Measurements from ENCODE around the gene NPEPL1.
A peak's percentile ranks its signal among the peaks of the same experiment; 100 is the strongest.

Gene NPEPL1

DNA sequence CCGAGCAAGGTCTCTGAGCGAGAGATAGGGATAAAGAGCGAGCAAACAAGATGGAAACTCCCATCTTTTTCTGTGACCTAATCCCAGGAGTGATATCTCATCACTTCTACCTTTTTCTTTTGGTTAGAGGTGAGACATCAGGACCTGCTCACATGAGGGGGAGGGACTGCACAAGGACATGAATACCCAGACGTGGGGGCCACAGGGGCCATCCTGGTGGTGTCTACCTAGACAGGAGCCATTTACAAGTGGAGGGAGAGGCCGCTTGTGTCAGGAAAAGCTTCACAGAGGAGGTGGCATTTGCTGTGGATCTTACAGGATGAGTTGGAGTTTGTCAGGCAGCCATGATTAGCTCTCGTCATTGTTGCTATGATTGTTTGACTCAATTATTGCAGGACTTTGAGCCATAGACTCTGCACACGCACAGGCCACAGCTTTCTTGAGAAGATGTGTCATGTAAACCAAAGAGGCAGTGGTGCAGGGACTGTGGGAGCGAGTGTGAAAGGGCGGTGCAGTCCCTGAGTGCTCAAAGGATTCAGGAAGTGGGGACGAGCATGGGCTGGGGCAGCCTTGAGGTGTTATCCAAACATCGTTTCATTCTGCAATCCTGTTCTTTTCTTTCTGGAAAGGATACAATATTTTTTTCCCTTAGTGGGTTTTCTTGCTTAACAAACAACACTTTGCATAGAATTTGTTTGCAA lies 7.7 kb downstream of the NPEPL1 start:
- DNase-seq (ENCODE audit: low read depth in 3 of 3) = peak in 1 of 3 donors; percentile 21

DNA sequence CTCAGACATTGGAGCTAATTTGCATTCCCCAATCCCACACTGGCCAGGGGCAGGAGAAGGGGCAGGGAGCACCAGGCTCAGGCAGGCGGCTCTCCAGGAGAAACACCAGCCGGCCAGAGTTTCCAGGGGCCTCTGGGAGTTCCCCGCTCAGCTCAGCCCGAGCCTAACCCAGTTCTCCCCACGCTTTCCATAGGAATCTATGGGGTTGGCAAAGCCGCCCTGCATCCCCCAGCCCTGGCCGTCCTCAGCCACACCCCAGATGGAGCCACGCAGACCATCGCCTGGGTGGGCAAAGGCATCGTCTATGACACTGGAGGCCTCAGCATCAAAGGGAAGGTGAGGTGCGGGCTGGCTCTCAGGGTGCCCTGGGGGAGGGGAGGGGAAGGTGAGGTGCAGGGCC lies 8.2 kb downstream of the NPEPL1 start:
- no peak for DNase-seq (ENCODE audit: low read depth in 3 of 3)

DNA sequence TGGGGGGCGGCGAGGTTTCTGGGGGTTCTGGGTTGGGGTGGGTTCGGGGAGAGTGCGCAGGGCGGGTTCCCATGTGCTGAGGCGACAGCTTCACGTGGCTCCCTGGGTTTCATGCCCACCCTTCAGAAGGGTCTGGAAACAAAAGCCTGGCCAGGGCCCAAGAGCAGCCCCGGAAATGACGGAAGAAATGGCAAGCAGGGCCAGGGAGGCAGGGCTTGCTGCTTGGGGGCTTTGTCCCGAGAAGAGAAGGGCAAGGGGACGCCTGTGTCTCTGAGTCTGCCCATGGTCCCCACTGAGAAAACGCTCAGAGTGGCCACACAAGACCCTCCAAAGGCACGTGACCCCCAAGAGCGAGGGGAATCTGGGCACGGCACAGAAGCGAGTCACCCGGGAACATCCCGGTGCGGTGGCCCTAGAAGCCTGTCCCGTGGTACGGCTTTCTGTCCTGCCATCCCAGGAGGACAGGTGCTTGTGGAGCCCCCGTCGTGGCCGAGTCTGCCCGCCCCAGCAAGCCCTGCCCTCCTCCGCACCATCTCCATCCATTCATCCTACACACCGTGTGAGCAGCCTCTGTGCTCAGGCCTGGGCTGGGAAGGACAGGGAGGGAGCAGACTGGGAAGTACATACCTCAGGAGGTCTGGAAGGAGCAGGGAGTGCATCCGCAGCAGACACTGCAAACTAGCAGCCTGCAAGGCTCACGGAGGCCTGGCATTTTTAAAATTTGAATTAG lies 9.0 kb downstream of the NPEPL1 start:
- DNase-seq (ENCODE audit: low read depth in 3 of 3) = no peak

- no peak for DNase-seq (ENCODE audit: low read depth in 3 of 3)
Measured at GRCh38 chr20:58702161-58702510, 9.5 kb downstream of the NPEPL1 start.

- DNase-seq (ENCODE audit: low read depth in 3 of 3) = no peak
Measured at GRCh38 chr20:58702859-58703648, 10.5 kb downstream of the NPEPL1 start.

- DNase-seq (ENCODE audit: low read depth in 3 of 3) = no peak
Measured at GRCh38 chr20:58703765-58704371, 11.3 kb downstream of the NPEPL1 start.

GRCh38 chr20:58705208-58705926 lies 12.8 kb downstream of the NPEPL1 start:
- no peak for DNase-seq (ENCODE audit: low read depth in 3 of 3)

- no peak for DNase-seq (ENCODE audit: low read depth in 3 of 3)
Measured at GRCh38 chr20:58706150-58706892, 13.7 kb downstream of the NPEPL1 start.

GRCh38 chr20:58706975-58707681 lies 14.5 kb downstream of the NPEPL1 start:
- DNase-seq (ENCODE audit: low read depth in 3 of 3) = no peak

DNA sequence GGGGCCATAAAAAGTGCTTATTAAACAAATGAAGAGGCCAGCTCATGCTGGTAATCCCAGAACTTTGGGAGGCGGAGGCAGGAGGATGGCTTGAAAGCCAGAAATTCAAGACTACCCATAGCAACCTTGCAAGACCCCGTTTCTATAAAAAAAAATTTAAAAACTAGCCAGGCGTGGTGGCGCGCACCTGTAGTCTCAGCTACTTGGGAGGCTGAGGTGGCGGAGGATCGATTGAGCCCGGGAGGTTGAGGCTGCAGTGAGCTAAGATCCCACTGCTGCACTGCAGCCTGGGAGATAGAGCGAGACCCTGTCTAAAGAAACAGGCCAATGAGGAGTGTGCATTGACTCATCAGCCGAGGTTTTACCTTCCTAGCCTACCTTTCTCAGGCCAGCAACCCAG lies 15.2 kb downstream of the NPEPL1 start:
- DNase-seq (ENCODE audit: low read depth in 3 of 3) = no peak

DNA sequence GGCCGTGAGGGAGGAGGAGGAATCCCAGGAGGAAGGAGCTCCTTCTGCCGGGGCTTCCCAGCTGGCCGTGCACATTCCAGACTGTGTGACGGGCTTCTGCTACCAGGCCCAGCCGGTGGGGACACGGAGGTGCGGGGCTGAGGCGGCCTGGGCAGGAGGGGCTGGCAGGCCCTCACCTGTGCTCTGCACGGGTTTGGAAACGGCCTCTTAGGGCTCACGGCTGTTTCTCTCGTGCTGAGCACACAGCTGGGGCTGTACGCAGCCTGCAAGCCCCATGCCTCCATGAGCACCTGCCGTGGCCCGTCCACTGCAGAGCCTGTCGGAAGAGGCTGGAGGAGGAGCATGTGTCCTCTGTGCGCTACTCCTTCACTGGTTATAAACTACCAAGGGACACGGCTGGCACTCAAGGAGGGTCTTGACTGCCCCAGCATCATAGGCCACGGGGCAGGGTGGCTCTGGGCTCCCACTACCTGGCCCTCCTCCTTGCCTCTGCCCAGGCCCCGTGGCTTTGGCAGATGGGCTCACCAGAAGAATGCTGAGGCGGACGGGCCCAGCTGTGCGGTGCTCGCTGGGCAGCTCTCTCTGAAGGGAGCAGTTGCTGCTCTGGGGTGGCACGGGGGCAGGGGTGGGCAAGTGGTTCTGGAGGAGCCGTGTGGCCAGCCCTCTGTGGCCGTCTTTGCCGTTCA lies 15.8 kb downstream of the NPEPL1 start:
- DNase-seq (ENCODE audit: low read depth in 3 of 3) = no peak

DNA sequence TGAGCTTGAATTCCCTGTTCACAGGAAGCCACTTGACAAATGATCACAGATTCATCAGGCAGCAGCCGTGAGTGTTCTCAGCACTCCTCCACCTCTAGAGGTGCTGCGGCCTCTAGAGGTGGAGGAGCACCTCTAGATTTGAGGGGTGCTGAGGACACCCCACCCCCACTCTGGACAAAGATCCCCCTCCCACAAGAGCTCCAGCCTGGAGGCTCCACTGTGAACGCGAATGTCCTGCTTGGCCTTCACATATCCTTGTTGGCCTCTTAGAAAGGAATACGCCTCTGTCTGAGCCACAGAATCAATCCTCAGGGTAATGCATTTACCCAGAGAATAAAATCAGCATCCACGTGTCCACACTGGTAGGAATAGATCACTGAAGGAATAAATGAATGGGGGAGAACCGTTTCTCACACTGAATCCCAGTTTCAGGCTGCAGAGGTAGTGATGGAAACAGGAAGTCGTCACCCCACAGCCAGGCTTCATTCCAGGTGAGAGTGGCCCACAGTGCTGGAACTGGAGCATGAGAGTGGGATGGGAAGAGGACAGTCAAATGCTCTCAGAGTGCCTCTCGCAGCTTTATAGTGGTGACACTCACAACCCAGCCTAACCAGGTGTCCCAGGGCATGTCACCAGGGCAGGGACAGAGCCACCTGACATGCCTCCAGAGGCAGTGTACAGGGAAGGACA lies 16.6 kb downstream of the NPEPL1 start:
- DNase-seq (ENCODE audit: low read depth in 3 of 3) = no peak

DNA sequence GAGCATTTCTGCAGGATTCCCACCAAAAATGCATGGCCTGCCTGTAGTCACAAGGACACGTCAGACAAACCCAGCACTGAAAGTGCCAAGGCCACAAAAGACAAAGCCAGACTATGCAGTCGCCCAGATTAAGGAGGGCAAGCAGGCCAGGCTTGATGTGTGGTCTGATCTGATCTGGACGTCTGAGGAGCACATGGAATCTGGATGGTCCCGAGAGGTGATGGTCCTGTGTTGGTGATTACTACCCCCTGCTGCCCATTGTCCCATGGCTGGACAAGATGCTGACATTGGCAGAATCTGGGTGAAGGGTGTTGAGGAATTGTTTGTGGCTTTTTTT lies 17.1 kb downstream of the NPEPL1 start:
- no peak for DNase-seq (ENCODE audit: low read depth in 3 of 3)

GRCh38 chr20:58710481-58711265 lies 18.1 kb downstream of the NPEPL1 start:
- no peak for DNase-seq (ENCODE audit: low read depth in 3 of 3)

DNA sequence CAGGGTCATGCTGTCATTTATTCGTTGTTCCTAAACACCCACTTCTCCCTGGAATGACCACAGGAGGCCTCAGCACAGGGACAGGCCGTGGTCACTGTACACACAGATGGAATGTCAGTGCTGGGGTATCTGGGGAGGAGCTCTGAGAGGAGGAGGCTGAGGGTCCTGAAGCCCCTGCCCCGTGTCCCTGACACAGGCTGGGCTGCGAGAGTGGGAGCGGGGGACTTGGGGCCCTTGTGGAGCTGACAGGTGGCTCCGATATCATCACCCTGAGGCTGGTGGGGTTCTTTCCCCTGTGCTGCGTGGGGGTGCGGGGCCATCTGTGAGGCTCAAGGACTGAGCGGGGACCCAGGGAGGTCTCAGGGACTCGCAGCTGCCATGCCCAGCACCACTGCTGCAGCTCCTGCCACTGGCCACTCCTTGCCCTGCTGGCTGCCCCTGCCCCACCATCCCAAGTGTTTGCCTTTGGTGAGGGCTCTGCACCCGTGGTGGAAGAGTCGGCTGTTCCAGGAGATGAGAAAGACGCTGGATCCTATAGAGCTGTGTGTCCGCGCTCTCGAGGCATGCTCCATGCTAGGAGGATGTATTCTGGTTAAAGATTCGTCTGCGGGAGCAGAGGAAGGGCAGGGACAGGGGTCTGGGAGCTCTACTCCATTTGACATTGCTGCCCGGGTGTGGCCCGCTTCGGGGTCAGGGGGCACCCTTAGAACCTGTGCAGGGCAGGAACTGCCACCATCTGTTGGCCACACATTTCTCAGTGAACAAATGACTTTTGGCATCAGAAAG lies 18.9 kb downstream of the NPEPL1 start:
- DNase-seq (ENCODE audit: low read depth in 3 of 3) = no peak

GRCh38 chr20:58712151-58712791 lies 19.7 kb downstream of the NPEPL1 start:
- no peak for DNase-seq (ENCODE audit: low read depth in 3 of 3)

All from stimulated activated CD4-positive, alpha-beta T cell treated with anti-CD3 and anti-CD28 coated beads, TNF-alpha, amount 100 ng/mL, for 48 hours (primary cell).